ENCODE data around the gene PTP4A2. TPM values are rescaled to one million over a fixed set of nuclear protein-coding genes. Genes with fewer than 3 reads are reported as not detected.

The PTP4A2 gene
- total RNA-seq, 1 experiment from 2014 or later: 201 TPM

- POLR2A ChIA-PET (ENCODE audit: unreplicated experiment): interaction anchor here (0.5 to 2.6 kb wide), 13 partner anchors 12 to 571 kb away, joined by 3 to 21 read pairs (median 5); partner anchors contain the start of genes PEF1 and PTP4A2
- Histone ChIP-seq H3K4me3 (peak overlapping the region; percentile 36; the same call in 1 of the 2 replicates), H3K79me2 (ENCODE audit: low read depth) (peaks cover 17% of the 10 kb centered on the region), H3K4me1 (replicated peaks; ENCODE audit: insufficient read depth) (peaks cover 65% of the 10 kb centered on the region), H3F3A (ENCODE audit: insufficient read depth, low read depth) (peaks cover 57% of the 10 kb centered on the region), H3K27me3 (ENCODE audit: insufficient read depth, low read depth) (no peaks in the 10 kb centered on the region), H3K9me3 (ENCODE audit: insufficient read depth, low read depth) (no peaks in the 10 kb centered on the region), H2AFZ (no peak overlapping the region), H3K4me2 (peak overlapping the region; percentile 72), H3K36me3 (ENCODE audit: low read depth) (no peaks in the 10 kb centered on the region), H4K20me1 (ENCODE audit: insufficient read depth) (no peaks in the 10 kb centered on the region), H3K9me2 (ENCODE audit: insufficient read depth) (no peaks in the 10 kb centered on the region), H3K27ac (peak overlapping the region; percentile 98)
- peak; percentile 88 to 100 for DNase-seq
- TSS peak; percentile 88 for BruUV-seq (replicated peaks)
- peak; percentile 62 for TF ChIP-seq CTCF (conservative IDR thresholded peaks at IDR 0.05)
- no peak for TF ChIP-seq EZH2 (IDR thresholded peaks at IDR 0.05; ENCODE audit: low read depth)
- intact Hi-C loops (cut with micrococcal nuclease; ENCODE audit: unreplicated experiment): loop anchor here (1.0 to 5.0 kb wide), 4 partner anchors 12 to 167 kb away; no protein-coding TSS in a partner anchor
- CTCF ChIA-PET: interaction anchor here (0.5 to 1.9 kb wide), 7 partner anchors 8 to 239 kb away, joined by 3 to 9 read pairs (median 5); partner anchors contain the start of genes PTP4A2 and SPOCD1
Measured at GRCh38 chr1:31955917-31956736, 18.0 kb upstream of the PTP4A2 start.

DNA sequence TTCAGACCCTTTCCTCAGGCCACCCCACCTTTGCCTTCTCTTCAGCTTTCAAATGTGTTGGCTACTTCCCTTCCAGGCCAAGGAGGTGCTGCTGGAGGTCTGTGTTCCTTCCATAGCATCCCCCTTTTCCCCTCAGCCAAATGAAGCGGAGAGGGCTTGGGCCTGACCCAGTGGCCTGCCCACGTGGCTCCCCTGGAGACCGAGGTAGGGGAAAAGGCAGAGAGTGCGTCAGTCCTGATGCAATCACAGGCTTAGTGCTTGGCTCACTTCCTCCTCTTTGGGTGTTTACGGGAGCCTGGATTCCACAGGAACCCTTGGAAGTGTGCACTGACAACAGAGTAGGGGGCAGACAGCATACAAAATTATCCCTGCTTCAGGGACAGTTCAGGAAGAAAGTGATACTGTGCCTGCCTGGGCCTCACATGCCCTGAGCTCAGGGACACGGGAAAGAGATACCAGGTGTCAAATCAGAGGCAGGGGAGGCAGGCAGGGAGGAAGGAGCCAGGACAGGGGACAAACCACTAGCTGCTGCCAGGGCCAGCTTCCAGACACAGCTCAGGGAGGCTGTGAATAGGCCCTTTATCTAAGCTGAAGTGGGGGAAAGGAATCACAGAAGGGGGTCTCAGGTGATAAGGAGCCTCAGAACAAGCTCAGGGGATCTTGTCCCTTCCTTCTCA is 16.6 kb upstream of the PTP4A2 start:
- intact Hi-C loops (cut with micrococcal nuclease; ENCODE audit: unreplicated experiment): loop anchor here (5.0 kb wide), 1 partner anchor 32 kb away; no protein-coding TSS in a partner anchor
- H3K79me2 ChIP-seq (ENCODE audit: low read depth): peaks cover 17% of the 10 kb centered on the region
- H3F3A ChIP-seq (ENCODE audit: insufficient read depth, low read depth): peaks cover 57% of the 10 kb centered on the region
- ChIA-PET POLR2A (ENCODE audit: unreplicated experiment) (interaction anchor here (0.6 to 2.6 kb wide), 5 partner anchors 10 to 423 kb away, joined by 3 to 21 read pairs (median 4); no protein-coding TSS in a partner anchor), CTCF (interaction anchor here (1.4 to 1.9 kb wide), 2 partner anchors 9 to 20 kb away, joined by 4 to 5 read pairs; no protein-coding TSS in a partner anchor)
- TF ChIP-seq CTCF (conservative IDR thresholded peaks at IDR 0.05) (no peak), EZH2 (IDR thresholded peaks at IDR 0.05; ENCODE audit: low read depth) (no peak)
- H3K4me3 ChIP-seq: peak overlapping the region; percentile 11; the same call in 1 of the 2 replicates
- H3K27ac ChIP-seq: peak overlapping the region; percentile 98
- no peaks in the 10 kb centered on the region for H3K27me3 ChIP-seq (ENCODE audit: insufficient read depth, low read depth)
- no peak overlapping the region for H2AFZ ChIP-seq
- no TSS peak for BruUV-seq (replicated peaks)
- no peaks in the 10 kb centered on the region for H3K9me2 ChIP-seq (ENCODE audit: insufficient read depth)
- peak overlapping the region; percentile 72 for H3K4me2 ChIP-seq
- peaks cover 65% of the 10 kb centered on the region for H3K4me1 ChIP-seq (replicated peaks; ENCODE audit: insufficient read depth)
- no peaks in the 10 kb centered on the region for H3K9me3 ChIP-seq (ENCODE audit: insufficient read depth, low read depth)
- H3K36me3 ChIP-seq (ENCODE audit: low read depth): no peaks in the 10 kb centered on the region
- peak; percentile 74 to 99 for DNase-seq
- no peaks in the 10 kb centered on the region for H4K20me1 ChIP-seq (ENCODE audit: insufficient read depth)

GRCh38 chr1:31952825-31953220 is 14.7 kb upstream of the PTP4A2 start:
- Histone ChIP-seq H3K79me2 (ENCODE audit: low read depth) (peaks cover 17% of the 10 kb centered on the region), H3K9me3 (ENCODE audit: insufficient read depth, low read depth) (no peaks in the 10 kb centered on the region), H3F3A (ENCODE audit: insufficient read depth, low read depth) (peaks cover 50% of the 10 kb centered on the region), H3K27ac (peak overlapping the region; percentile 98; the same call in 1 of the 2 replicates), H3K4me2 (no peak overlapping the region), H3K4me1 (replicated peaks; ENCODE audit: insufficient read depth) (peaks cover 58% of the 10 kb centered on the region), H3K9me2 (ENCODE audit: insufficient read depth) (no peaks in the 10 kb centered on the region), H3K27me3 (ENCODE audit: insufficient read depth, low read depth) (no peaks in the 10 kb centered on the region), H2AFZ (no peak overlapping the region), H3K4me3 (no peak overlapping the region), H4K20me1 (ENCODE audit: insufficient read depth) (no peaks in the 10 kb centered on the region), H3K36me3 (ENCODE audit: low read depth) (no peaks in the 10 kb centered on the region)
- BruUV-seq (replicated peaks): no TSS peak
- CTCF ChIA-PET: no interaction called here
- intact Hi-C loops (cut with micrococcal nuclease; ENCODE audit: unreplicated experiment): no loop called here
- no peak for TF ChIP-seq CTCF (conservative IDR thresholded peaks at IDR 0.05)
- no peak for TF ChIP-seq EZH2 (IDR thresholded peaks at IDR 0.05; ENCODE audit: low read depth)
- POLR2A ChIA-PET (ENCODE audit: unreplicated experiment): interaction anchor here (0.5 to 0.6 kb wide), 2 partner anchors 9 to 18 kb away, joined by 5 to 11 read pairs; no protein-coding TSS in a partner anchor
- no peak for DNase-seq

Data from PC-9 (cell line).